ENCODE data around the gene SF1. TPM values are rescaled to one million over a fixed set of nuclear protein-coding genes. Genes with fewer than 3 reads are reported as not detected.

Gene SF1
- total and polyA plus RNA-seq, 2 experiments from 2014 or later: 62.2 to 81.6 TPM

GRCh38 chr11:64721359-64721699 is 57.0 kb downstream of the SF1 start:
- Histone ChIP-seq H3K9ac (no peak overlapping the region), H2AFZ (no peak overlapping the region), H3K9me2 (ENCODE audit: insufficient read depth) (no peaks in the 10 kb centered on the region), H3K9me3 (ENCODE audit: low read depth) (no peaks in the 10 kb centered on the region), H3K27me3 (replicated peaks; ENCODE audit: insufficient read depth) (peaks cover 43% of the 10 kb centered on the region), H3K4me3 (no peak overlapping the region), H3K27ac (no peak overlapping the region), H3K4me2 (ENCODE audit: unreplicated experiment) (no peak overlapping the region), H3K36me3 (ENCODE audit: low read depth) (no peaks in the 10 kb centered on the region), H4K20me1 (ENCODE audit: insufficient read depth) (no peaks in the 10 kb centered on the region), H3K79me2 (ENCODE audit: insufficient read depth) (no peaks in the 10 kb centered on the region), H3K4me1 (ENCODE audit: insufficient read depth) (no peaks in the 10 kb centered on the region), H3F3A (ENCODE audit: insufficient read depth) (no peaks in the 10 kb centered on the region)
- TF ChIP-seq EZH2phosphoT487 (IDR thresholded peaks at IDR 0.05; ENCODE audit: insufficient read depth, low read depth) (no peak), EZH2 (IDR thresholded peaks at IDR 0.05; ENCODE audit: insufficient read depth, poor library complexity, severe bottlenecking) (no peak)
- DNase-seq: no peak
- 7 to 19% methylated on average over 3 of the region's 3 CpGs for WGBS, 2 experiments (ENCODE audit: low coverage in 1 of 2, low lambda C conversion rate in 2 of 2, missing lambda C conversion rate in 2 of 2)
- in situ Hi-C loops (cut with MboI): no loop called here

- no peak for DNase-seq
- TF ChIP-seq EZH2phosphoT487 (IDR thresholded peaks at IDR 0.05; ENCODE audit: insufficient read depth, low read depth) (no peak), EZH2 (IDR thresholded peaks at IDR 0.05; ENCODE audit: insufficient read depth, poor library complexity, severe bottlenecking) (no peak)
- Histone ChIP-seq H3K9me3 (ENCODE audit: low read depth) (no peaks in the 10 kb centered on the region), H3K27ac (no peak overlapping the region), H3K36me3 (ENCODE audit: low read depth) (no peaks in the 10 kb centered on the region), H3K79me2 (ENCODE audit: insufficient read depth) (no peaks in the 10 kb centered on the region), H3K4me1 (ENCODE audit: insufficient read depth) (no peaks in the 10 kb centered on the region), H3F3A (ENCODE audit: insufficient read depth) (no peaks in the 10 kb centered on the region), H3K4me2 (ENCODE audit: unreplicated experiment) (no peak overlapping the region), H3K9me2 (ENCODE audit: insufficient read depth) (no peaks in the 10 kb centered on the region), H2AFZ (no peak overlapping the region), H3K27me3 (replicated peaks; ENCODE audit: insufficient read depth) (peaks cover 48% of the 10 kb centered on the region), H4K20me1 (ENCODE audit: insufficient read depth) (no peaks in the 10 kb centered on the region), H3K9ac (no peak overlapping the region), H3K4me3 (no peak overlapping the region)
- in situ Hi-C loops (cut with MboI): no loop called here
- 62 to 66% methylated on average over 12 of the region's 12 CpGs for WGBS, 2 experiments (ENCODE audit: low coverage in 1 of 2, low lambda C conversion rate in 2 of 2, missing lambda C conversion rate in 2 of 2)
These were observed 57.5 kb downstream of the SF1 start for GRCh38 chr11:64720640-64721358.

DNA sequence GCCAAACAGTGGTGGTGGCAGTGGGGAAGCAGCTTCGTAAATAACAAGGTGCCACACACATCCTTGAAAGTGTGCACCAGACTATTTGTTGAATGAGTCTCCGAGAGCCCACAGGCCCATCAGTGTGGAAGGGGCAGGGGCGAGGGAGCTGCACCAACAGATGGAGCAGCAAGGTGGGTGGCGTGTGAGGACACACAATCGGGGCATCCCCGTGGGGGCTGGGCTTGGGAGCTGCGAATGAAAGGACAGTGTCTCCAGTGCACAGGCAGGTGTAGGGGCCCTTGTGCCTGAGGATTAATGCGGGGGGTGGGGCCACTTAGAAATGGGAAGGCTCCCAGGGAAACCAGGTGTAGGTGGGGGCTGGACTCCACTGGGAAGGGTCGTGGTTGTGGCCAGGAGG is 58.2 kb downstream of the SF1 start:
- WGBS, 2 experiments (ENCODE audit: low coverage in 1 of 2, low lambda C conversion rate in 2 of 2, missing lambda C conversion rate in 2 of 2): 45% methylated on average over 9 of the region's 9 CpGs
- TF ChIP-seq EZH2phosphoT487 (IDR thresholded peaks at IDR 0.05; ENCODE audit: insufficient read depth, low read depth) (no peak), EZH2 (IDR thresholded peaks at IDR 0.05; ENCODE audit: insufficient read depth, poor library complexity, severe bottlenecking) (no peak)
- no peak overlapping the region for H3K27ac ChIP-seq
- no peaks in the 10 kb centered on the region for H3K36me3 ChIP-seq (ENCODE audit: low read depth)
- no peaks in the 10 kb centered on the region for H3F3A ChIP-seq (ENCODE audit: insufficient read depth)
- no peaks in the 10 kb centered on the region for H4K20me1 ChIP-seq (ENCODE audit: insufficient read depth)
- DNase-seq: no peak
- H3K27me3 ChIP-seq (replicated peaks; ENCODE audit: insufficient read depth): peaks cover 54% of the 10 kb centered on the region
- no peak overlapping the region for H3K4me3 ChIP-seq
- H3K9me2 ChIP-seq (ENCODE audit: insufficient read depth): no peaks in the 10 kb centered on the region
- no peak overlapping the region for H2AFZ ChIP-seq
- no peaks in the 10 kb centered on the region for H3K9me3 ChIP-seq (ENCODE audit: low read depth)
- no peaks in the 10 kb centered on the region for H3K4me1 ChIP-seq (ENCODE audit: insufficient read depth)
- no peak overlapping the region for H3K9ac ChIP-seq
- H3K4me2 ChIP-seq (ENCODE audit: unreplicated experiment): no peak overlapping the region
- no peaks in the 10 kb centered on the region for H3K79me2 ChIP-seq (ENCODE audit: insufficient read depth)
- in situ Hi-C loops (cut with MboI): no loop called here

DNA sequence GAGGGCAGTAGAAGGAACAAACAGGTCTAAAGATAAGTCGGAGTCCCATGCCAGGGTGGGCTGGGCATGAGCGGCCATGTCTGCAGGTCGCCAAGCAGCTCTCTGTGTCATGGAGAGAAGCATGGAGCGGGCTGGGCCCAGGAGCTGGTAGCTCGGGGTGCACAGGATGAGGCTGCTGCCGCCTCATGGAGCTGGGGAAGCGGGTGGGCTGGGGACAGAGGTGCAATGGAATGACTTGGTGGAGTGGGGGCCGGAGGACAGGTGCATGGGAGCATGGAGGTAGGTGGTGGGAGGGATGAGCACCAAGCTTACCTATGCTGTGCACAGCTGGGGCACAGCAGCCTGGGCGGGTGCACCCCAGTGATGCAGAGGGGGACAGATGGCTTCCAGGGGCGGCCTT is 58.9 kb downstream of the SF1 start:
- Histone ChIP-seq H3K79me2 (ENCODE audit: insufficient read depth) (no peaks in the 10 kb centered on the region), H3K27me3 (replicated peaks; ENCODE audit: insufficient read depth) (peaks cover 61% of the 10 kb centered on the region), H2AFZ (no peak overlapping the region), H3K9me3 (ENCODE audit: low read depth) (no peaks in the 10 kb centered on the region), H3K4me1 (ENCODE audit: insufficient read depth) (no peaks in the 10 kb centered on the region), H4K20me1 (ENCODE audit: insufficient read depth) (no peaks in the 10 kb centered on the region), H3K4me2 (ENCODE audit: unreplicated experiment) (no peak overlapping the region), H3F3A (ENCODE audit: insufficient read depth) (no peaks in the 10 kb centered on the region), H3K36me3 (ENCODE audit: low read depth) (no peaks in the 10 kb centered on the region), H3K9me2 (ENCODE audit: insufficient read depth) (no peaks in the 10 kb centered on the region), H3K27ac (no peak overlapping the region), H3K4me3 (no peak overlapping the region), H3K9ac (no peak overlapping the region)
- DNase-seq: no peak
- in situ Hi-C loops (cut with MboI): no loop called here
- WGBS, 2 experiments (ENCODE audit: low coverage in 1 of 2, low lambda C conversion rate in 2 of 2, missing lambda C conversion rate in 2 of 2): 67 to 73% methylated on average over 10 of the region's 10 CpGs
- no peak for TF ChIP-seq EZH2phosphoT487 (IDR thresholded peaks at IDR 0.05; ENCODE audit: insufficient read depth, low read depth)
- no peak for TF ChIP-seq EZH2 (IDR thresholded peaks at IDR 0.05; ENCODE audit: insufficient read depth, poor library complexity, severe bottlenecking)

GRCh38 chr11:64718780-64719124 is 59.6 kb downstream of the SF1 start:
- no peak overlapping the region for H3K9ac ChIP-seq
- no peaks in the 10 kb centered on the region for H3K36me3 ChIP-seq (ENCODE audit: low read depth)
- no peak for DNase-seq
- no peak overlapping the region for H2AFZ ChIP-seq
- no peaks in the 10 kb centered on the region for H3K9me2 ChIP-seq (ENCODE audit: insufficient read depth)
- H3K27ac ChIP-seq: no peak overlapping the region
- no peaks in the 10 kb centered on the region for H3K79me2 ChIP-seq (ENCODE audit: insufficient read depth)
- H3K4me1 ChIP-seq (ENCODE audit: insufficient read depth): no peaks in the 10 kb centered on the region
- H3K4me2 ChIP-seq (ENCODE audit: unreplicated experiment): no peak overlapping the region
- H3K9me3 ChIP-seq (ENCODE audit: low read depth): no peaks in the 10 kb centered on the region
- no peaks in the 10 kb centered on the region for H3F3A ChIP-seq (ENCODE audit: insufficient read depth)
- H3K4me3 ChIP-seq: no peak overlapping the region
- 30 to 31% methylated on average over 4 of the region's 4 CpGs for WGBS, 2 experiments (ENCODE audit: low coverage in 1 of 2, low lambda C conversion rate in 2 of 2, missing lambda C conversion rate in 2 of 2)
- in situ Hi-C loops (cut with MboI): no loop called here
- peaks cover 68% of the 10 kb centered on the region for H3K27me3 ChIP-seq (replicated peaks; ENCODE audit: insufficient read depth)
- no peaks in the 10 kb centered on the region for H4K20me1 ChIP-seq (ENCODE audit: insufficient read depth)
- TF ChIP-seq EZH2phosphoT487 (IDR thresholded peaks at IDR 0.05; ENCODE audit: insufficient read depth, low read depth): no peak
- no peak for TF ChIP-seq EZH2 (IDR thresholded peaks at IDR 0.05; ENCODE audit: insufficient read depth, poor library complexity, severe bottlenecking)
